ENCODE data around the gene TCF12.

DNA sequence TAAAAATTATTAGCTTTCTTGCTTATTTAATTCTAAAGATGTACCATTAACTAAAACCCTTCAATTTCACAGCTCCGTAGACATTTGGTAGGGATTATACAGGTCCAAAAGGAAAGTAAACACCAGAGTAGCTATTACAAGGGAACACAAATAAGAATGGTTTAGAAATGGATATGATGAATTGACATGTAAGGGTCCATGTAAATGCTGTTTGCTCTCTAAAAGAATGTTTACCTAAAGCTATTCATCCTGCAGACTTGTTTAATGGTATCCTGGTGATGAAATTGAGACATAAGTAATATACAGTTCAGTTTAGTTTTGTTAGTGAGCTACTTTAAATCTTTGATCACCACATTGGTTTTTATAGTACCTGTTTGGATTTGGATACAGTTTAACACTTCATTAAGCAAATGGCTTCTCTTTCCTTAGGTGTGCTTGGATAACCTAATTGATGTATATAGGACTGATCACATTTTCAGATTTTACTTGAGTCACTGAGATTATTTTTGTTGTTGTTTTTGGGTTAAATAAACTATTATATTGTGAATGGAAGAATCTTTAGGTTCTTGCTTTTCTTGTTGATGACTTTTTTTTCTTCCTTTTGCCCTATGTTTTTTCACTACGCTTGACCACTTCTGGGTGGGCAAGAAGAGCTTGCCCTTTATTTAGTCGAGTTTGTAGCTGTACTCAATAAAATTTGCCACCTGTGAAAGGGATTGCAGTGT, 115.4 kb downstream of the TCF12 start:
- TF ChIP-seq, protein P1, sequence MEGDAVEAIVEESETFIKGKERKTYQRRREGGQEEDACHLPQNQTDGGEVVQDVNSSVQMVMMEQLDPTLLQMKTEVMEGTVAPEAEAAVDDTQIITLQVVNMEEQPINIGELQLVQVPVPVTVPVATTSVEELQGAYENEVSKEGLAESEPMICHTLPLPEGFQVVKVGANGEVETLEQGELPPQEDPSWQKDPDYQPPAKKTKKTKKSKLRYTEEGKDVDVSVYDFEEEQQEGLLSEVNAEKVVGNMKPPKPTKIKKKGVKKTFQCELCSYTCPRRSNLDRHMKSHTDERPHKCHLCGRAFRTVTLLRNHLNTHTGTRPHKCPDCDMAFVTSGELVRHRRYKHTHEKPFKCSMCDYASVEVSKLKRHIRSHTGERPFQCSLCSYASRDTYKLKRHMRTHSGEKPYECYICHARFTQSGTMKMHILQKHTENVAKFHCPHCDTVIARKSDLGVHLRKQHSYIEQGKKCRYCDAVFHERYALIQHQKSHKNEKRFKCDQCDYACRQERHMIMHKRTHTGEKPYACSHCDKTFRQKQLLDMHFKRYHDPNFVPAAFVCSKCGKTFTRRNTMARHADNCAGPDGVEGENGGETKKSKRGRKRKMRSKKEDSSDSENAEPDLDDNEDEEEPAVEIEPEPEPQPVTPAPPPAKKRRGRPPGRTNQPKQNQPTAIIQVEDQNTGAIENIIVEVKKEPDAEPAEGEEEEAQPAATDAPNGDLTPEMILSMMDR (IDR thresholded peaks at IDR 0.05), result no peak
- TF ChIP-seq POLR2AphosphoS5 (IDR thresholded peaks at IDR 0.05; ENCODE audit: low read depth, low read length), result no peak
- no peak for TF ChIP-seq REST (IDR thresholded peaks at IDR 0.05; ENCODE audit: insufficient read depth in 1 of 2, low read depth in 2 of 2, low read length in 1 of 2)
- TF ChIP-seq TCF7L2 (IDR thresholded peaks at IDR 0.05; ENCODE audit: low read depth, low read length), result no peak
- no peak for TF ChIP-seq SIN3A (IDR thresholded peaks at IDR 0.05; ENCODE audit: borderline replicate concordance, insufficient read depth, low read depth, low read length)
